Loucy (cell line): Measurements from ENCODE around the gene RMI2.

Experiments
- CTCF ChIP-seq: fragments of 200-600 bp; sonication (generic); conservative IDR thresholded peaks from 2 replicates; pipeline ENCODE4 v1.5.1; 2014; ENCODE audit warnings: mild to moderate bottlenecking, antibody characterized with exemption, low read length
- EZH2phosphoT487 ChIP-seq: fragments of 200-600 bp; IDR thresholded peaks from 2 replicates; pipeline ENCODE4 v1.6.1; 2018; ENCODE audit warnings: antibody characterized with exemption, mild to moderate bottlenecking, moderate library complexity, borderline replicate concordance

- TF ChIP-seq CTCF (no peak), EZH2phosphoT487 (no peak)
Measured at GRCh38 chr16:11380836-11381235, 35.6 kb downstream of the RMI2 start.
